Stomach (tissue), 9 donors: Measurements from ENCODE around the gene SLC13A5. TPM values are rescaled to one million over a fixed set of nuclear protein-coding genes. Genes with fewer than 3 reads are reported as not detected.
A peak's percentile ranks its signal among the peaks of the same experiment; 100 is the strongest.

ENCODE experiments used
- DNase-seq, 2 donors: peaks; one replicate each; pipeline versions ENCODE4 v3.0.0 to v3.0.0-alpha.2; 2013 to 2019
- H3K27ac ChIP-seq, 5 donors: fragments of 200-600 bp in 4 of 5; sonication (generic) in 4 of 5; one replicate each; pipeline ENCODE4 v1.5.1; 2013 to 2019; ENCODE audit warnings: mild to moderate bottlenecking in 1 of 5, moderate library complexity in 1 of 5
- H3K27me3 ChIP-seq, 3 donors: fragments of 200-600 bp; sonication (generic); one replicate each; pipeline ENCODE4 v1.5.1; 2017 to 2019; ENCODE audit warnings: mixed run types in 1 of 3
- H3K36me3 ChIP-seq, 4 donors: fragments of 200-600 bp; sonication (generic); 1 replicate in 3 of 4; 2 replicates in 1 of 4; pipeline ENCODE4 v1.5.1; 2016 to 2019
- H3K4me1 ChIP-seq, 4 donors: fragments of 200-600 bp; sonication (generic); one replicate each; pipeline ENCODE4 v1.5.1; 2016 to 2019
- H3K4me3 ChIP-seq, 4 donors: fragments of 200-600 bp; sonication (generic) in 3 of 4; one replicate each; pipeline ENCODE4 v1.5.1; 2016 to 2019; ENCODE audit warnings: mild to moderate bottlenecking in 1 of 4
- H3K9me3 ChIP-seq, 4 donors: fragments of 200-600 bp; sonication (generic); one replicate each; pipeline ENCODE4 v1.5.1; 2016 to 2019
- EP300 ChIP-seq: sonication (generic); formaldehyde crosslinking; IDR thresholded peaks from one replicate; pipeline ENCODE4 v1.6.1; 2017; ENCODE audit warnings: antibody characterized with exemption
- POLR2A ChIP-seq, 4 donors: fragments of 450-650 bp; IDR thresholded peaks; one replicate each; pipeline ENCODE4 v1.6.1; 2016; ENCODE audit warnings: antibody characterized with exemption in 4 of 4, control low read depth in 2 of 4, mild to moderate bottlenecking in 1 of 4, moderate library complexity in 1 of 4
- POLR2AphosphoS5 ChIP-seq, 3 donors: sonication (generic); formaldehyde crosslinking; IDR thresholded peaks; one replicate each; pipeline ENCODE4 v1.6.1; 2016; ENCODE audit warnings: antibody characterized with exemption in 3 of 3
- WGBS, 5 donors: extraction: QIAGEN DNeasy Blood & Tissue Kit in 3 of 5; methylation state at CpG; one replicate each; pipeline versions ENCODE4 v1.1.5 to v1.1.7; 2013 to 2018; 5-methylcytosine and 5-hydroxymethylcytosine counted together
- intact Hi-C: fragments of 100-400 bp; cut with DNase I; formaldehyde crosslinking; loops from one replicate; pipeline ENCODE4 v1.15.1; 2023; ENCODE audit warnings: low total_unique reads
- polyA plus RNA-seq, 3 donors: library from polyadenylated mRNA; stranded (reverse); fragments of 200-250 nt; gene quantifications; one replicate each; pipeline ENCODE4 v1.2.3, GENCODE V29; 2013
- total RNA-seq, 5 donors: library from RNA; depleted of rRNA; stranded (reverse); fragments of >200 nt; gene quantifications; one replicate each; pipeline versions ENCODE4 v1.1.0 to v1.2.3, GENCODE V29; 2014 to 2016
- TF ChIP-seq, protein P1 (sequence below), 7 experiments: fragments of 450-650 bp in 4 of 7; fragments of 200-600 bp in 3 of 7; sonication (generic) in 3 of 7; IDR thresholded peaks; one replicate each; pipeline ENCODE4 v1.5.1; 2016 to 2019; ENCODE audit warnings: antibody characterized with exemption in 7 of 7, control low read depth in 2 of 7, mild to moderate bottlenecking in 1 of 7
- donor health status: healthy with polysubstance abuse.
- donor health status: Bipolar disorder and iron deficiency.
- donor health status: healthy.

The SLC13A5 gene
- total and polyA plus RNA-seq, 8 donors = 3.1 TPM; not detected in 7

DNA sequence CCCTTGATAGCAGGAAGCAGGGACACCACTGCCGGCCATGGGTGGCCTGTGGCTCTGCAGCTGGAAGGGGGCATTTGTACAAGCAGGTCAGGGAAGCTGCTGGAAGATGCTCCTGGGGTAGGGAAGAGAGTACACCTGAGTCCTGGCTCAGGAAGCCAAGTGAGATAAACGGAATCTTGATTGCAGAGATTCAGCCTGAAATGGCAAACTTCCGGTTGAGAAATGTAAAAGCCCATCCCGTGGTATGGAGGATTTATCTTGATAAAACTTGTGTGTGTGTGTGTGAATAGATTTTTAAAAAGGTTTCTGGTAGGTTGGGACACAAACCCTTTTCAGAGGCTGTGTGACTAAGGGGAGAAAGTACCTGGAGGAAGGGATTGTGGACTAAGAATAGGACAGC, 32.0 kb downstream of the SLC13A5 start:
- Histone ChIP-seq H3K36me3 (no peaks in the 10 kb centered on the region), H3K27ac (no peak overlapping the region), H3K4me3 (no peak overlapping the region), H3K4me1 (peaks cover 10 to 32% (median 25%) of the 10 kb centered on the region in 4 donors), H3K9me3 (no peaks in the 10 kb centered on the region), H3K27me3 (peaks cover 0 to 64% (median 3%) of the 10 kb centered on the region in 3 donors)
- TF ChIP-seq, protein P1, sequence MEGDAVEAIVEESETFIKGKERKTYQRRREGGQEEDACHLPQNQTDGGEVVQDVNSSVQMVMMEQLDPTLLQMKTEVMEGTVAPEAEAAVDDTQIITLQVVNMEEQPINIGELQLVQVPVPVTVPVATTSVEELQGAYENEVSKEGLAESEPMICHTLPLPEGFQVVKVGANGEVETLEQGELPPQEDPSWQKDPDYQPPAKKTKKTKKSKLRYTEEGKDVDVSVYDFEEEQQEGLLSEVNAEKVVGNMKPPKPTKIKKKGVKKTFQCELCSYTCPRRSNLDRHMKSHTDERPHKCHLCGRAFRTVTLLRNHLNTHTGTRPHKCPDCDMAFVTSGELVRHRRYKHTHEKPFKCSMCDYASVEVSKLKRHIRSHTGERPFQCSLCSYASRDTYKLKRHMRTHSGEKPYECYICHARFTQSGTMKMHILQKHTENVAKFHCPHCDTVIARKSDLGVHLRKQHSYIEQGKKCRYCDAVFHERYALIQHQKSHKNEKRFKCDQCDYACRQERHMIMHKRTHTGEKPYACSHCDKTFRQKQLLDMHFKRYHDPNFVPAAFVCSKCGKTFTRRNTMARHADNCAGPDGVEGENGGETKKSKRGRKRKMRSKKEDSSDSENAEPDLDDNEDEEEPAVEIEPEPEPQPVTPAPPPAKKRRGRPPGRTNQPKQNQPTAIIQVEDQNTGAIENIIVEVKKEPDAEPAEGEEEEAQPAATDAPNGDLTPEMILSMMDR (IDR thresholded peaks at IDR 0.05) = no peak
- no peak for TF ChIP-seq POLR2A (IDR thresholded peaks at IDR 0.05)
- TF ChIP-seq EP300 = no peak
- TF ChIP-seq POLR2AphosphoS5 (IDR thresholded peaks at IDR 0.05) = no peak
- intact Hi-C loops = no loop called here
- no peak for DNase-seq
- WGBS, 5 donors = 44 to 62% (median 53%) methylated on average over 4 of the region's 4 CpGs

DNA sequence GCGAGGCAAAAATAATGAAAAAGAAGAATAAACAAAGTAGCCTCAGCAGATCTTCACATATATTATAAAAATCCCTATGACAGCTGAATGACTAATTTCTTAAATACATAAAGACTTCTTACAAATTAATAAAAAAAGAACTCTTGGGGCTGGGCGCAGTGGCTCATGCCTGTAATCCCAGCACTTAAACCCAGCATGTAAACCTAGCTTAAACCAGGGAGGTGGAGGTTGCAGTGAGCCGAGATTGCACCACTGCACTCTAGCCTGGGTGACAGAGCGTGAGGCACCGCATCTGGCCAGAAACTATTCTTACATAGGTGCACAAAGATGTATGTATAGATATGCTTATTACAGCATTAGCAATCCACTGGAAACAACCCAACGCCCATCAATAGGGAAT, 33.9 kb downstream of the SLC13A5 start:
- H3K27ac ChIP-seq = no peak overlapping the region
- no peak for TF ChIP-seq POLR2AphosphoS5 (IDR thresholded peaks at IDR 0.05)
- TF ChIP-seq POLR2A (IDR thresholded peaks at IDR 0.05) = no peak
- TF ChIP-seq, protein P1 (IDR thresholded peaks at IDR 0.05) = no peak
- no peak for TF ChIP-seq EP300
- 77 to 91% (median 82%) methylated on average over 6 of the region's 6 CpGs for WGBS, 5 donors
- no peak for DNase-seq
- H3K27me3 ChIP-seq = peaks cover 0 to 47% (median 3%) of the 10 kb centered on the region in 3 donors
- H3K4me1 ChIP-seq = peaks cover 10 to 32% (median 22%) of the 10 kb centered on the region in 4 donors
- no peak overlapping the region for H3K4me3 ChIP-seq
- H3K36me3 ChIP-seq = no peaks in the 10 kb centered on the region
- no peaks in the 10 kb centered on the region for H3K9me3 ChIP-seq
- intact Hi-C loops = no loop called here

DNA sequence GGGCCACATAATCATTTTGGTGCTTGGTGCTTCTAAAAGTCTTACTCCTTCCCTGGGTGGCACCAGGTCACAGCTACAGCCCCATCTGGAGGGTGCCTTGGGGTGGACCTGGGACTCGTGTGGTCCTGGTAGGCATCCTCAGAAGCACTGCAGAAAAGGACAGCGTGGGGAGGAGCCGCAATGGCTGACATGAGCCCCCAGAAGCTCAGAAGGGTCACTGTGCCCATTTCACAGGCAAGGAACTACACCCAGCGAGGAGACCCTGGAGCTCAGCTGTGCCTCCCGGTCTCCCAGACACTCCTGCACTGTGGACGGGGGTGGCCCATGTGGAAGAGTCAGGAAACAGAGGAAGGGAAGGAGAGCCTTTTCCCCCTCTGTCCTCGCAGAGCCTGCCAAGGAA, 35.2 kb downstream of the SLC13A5 start:
- intact Hi-C loops = no loop called here
- H3K36me3 ChIP-seq = no peaks in the 10 kb centered on the region
- no peaks in the 10 kb centered on the region for H3K9me3 ChIP-seq
- H3K27ac ChIP-seq = no peak overlapping the region
- peaks cover 0 to 46% (median 3%) of the 10 kb centered on the region in 3 donors for H3K27me3 ChIP-seq
- 77 to 87% (median 79%) methylated on average over 7 of the region's 7 CpGs for WGBS, 5 donors
- no peak for DNase-seq
- TF ChIP-seq POLR2AphosphoS5 (IDR thresholded peaks at IDR 0.05) = no peak
- no peak for TF ChIP-seq EP300
- no peak for TF ChIP-seq POLR2A (IDR thresholded peaks at IDR 0.05)
- TF ChIP-seq, protein P1 (IDR thresholded peaks at IDR 0.05) = no peak
- H3K4me3 ChIP-seq = no peak overlapping the region
- H3K4me1 ChIP-seq = peaks cover 1 to 20% (median 16%) of the 10 kb centered on the region in 4 donors

DNA sequence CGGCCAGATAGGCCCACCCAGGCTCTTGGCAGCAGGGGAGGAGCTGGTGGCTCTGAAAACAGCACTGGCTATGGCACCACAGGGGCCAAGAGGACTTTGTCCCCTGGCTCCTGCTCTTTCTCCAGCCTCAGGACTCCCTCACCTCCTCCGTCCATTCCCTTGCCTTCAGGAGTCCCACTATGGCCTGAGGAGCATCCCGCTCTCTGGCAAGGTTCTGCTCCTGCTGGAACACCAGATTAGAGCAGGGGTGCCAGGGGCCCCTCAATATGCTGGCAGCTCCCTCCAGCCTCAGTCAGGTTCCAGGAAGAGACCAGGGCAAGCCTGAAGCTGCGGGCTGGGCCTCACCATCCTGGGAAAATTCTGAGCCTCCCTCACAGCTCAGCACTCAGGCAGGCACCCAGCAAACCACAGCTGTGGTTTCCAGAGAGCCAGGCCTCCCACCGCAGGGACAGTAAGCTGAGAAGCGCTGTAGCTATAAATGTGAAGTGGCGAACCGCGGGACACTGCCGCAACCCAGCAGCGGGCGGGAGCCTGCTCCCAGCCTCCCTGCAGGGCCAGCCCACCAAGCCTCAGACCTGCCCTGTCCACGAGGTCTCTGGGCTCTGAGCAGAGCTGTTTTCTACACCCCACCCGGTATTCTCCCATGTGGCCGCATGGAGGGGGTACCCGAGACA, 35.9 kb downstream of the SLC13A5 start:
- Histone ChIP-seq H3K4me1 (peaks cover 0 to 18% (median 15%) of the 10 kb centered on the region in 4 donors), H3K36me3 (no peaks in the 10 kb centered on the region), H3K27ac (no peak overlapping the region), H3K4me3 (no peak overlapping the region), H3K9me3 (no peaks in the 10 kb centered on the region), H3K27me3 (peaks cover 0 to 43% (median 3%) of the 10 kb centered on the region in 3 donors)
- peak in 1 of 2 donors; percentile 29 for DNase-seq
- WGBS, 5 donors = 63 to 83% (median 67%) methylated on average over 8 to 16 of the region's 16 CpGs
- intact Hi-C loops = no loop called here
- TF ChIP-seq POLR2A (IDR thresholded peaks at IDR 0.05) (no peak), EP300 (no peak), POLR2AphosphoS5 (IDR thresholded peaks at IDR 0.05) (no peak)
- TF ChIP-seq, protein P1 (IDR thresholded peaks at IDR 0.05) = no peak
